GM19395 (cell line): ENCODE measurements around the gene BCL11A.

ENCODE experiments used
- ATAC-seq: cut with Tn5 transposase; IDR thresholded peaks from one replicate; pipeline ENCODE4 v1.9.1; 2021; ENCODE audit warnings: mild to moderate bottlenecking, moderate library complexity; ENCODE audit not compliant: unreplicated experiment

The BCL11A gene

GRCh38 chr2:60528281-60529020, 25.0 kb downstream of the BCL11A start:
- ATAC-seq, result no peak

GRCh38 chr2:60527762-60528161, 25.7 kb downstream of the BCL11A start:
- no peak for ATAC-seq

- no peak for ATAC-seq
Observed at GRCh38 chr2:60526623-60527022, 26.8 kb downstream of the BCL11A start.

GRCh38 chr2:60525899-60526298, 27.6 kb downstream of the BCL11A start:
- ATAC-seq, result no peak

GRCh38 chr2:60524874-60525273, 28.6 kb downstream of the BCL11A start:
- ATAC-seq, result no peak

- ATAC-seq, result no peak
Observed at GRCh38 chr2:60523963-60524362, 29.5 kb downstream of the BCL11A start.

- ATAC-seq, result no peak
Observed at GRCh38 chr2:60522462-60522861, 31.0 kb downstream of the BCL11A start.

- ATAC-seq, result no peak
Observed at GRCh38 chr2:60521626-60522025, 31.8 kb downstream of the BCL11A start.

GRCh38 chr2:60520917-60521539, 32.4 kb downstream of the BCL11A start:
- ATAC-seq, result no peak

GRCh38 chr2:60520151-60520876, 33.1 kb downstream of the BCL11A start:
- ATAC-seq, result no peak

- ATAC-seq, result no peak
Observed at GRCh38 chr2:60519231-60519863, 34.1 kb downstream of the BCL11A start.

- no peak for ATAC-seq
Observed at GRCh38 chr2:60518567-60518966, 34.9 kb downstream of the BCL11A start.

- ATAC-seq, result no peak
Observed at GRCh38 chr2:60517446-60517845, 36.0 kb downstream of the BCL11A start.

- ATAC-seq, result no peak
Observed at GRCh38 chr2:60516826-60517225, 36.6 kb downstream of the BCL11A start.

- no peak for ATAC-seq
Observed at GRCh38 chr2:60516383-60516811, 37.1 kb downstream of the BCL11A start.

- peak; percentile 91 for ATAC-seq
Observed at GRCh38 chr2:60515721-60516226, 37.7 kb downstream of the BCL11A start.

- ATAC-seq, result no peak
Observed at GRCh38 chr2:60513996-60514395, 39.5 kb downstream of the BCL11A start.

GRCh38 chr2:60513191-60513590, 40.3 kb downstream of the BCL11A start:
- ATAC-seq, result no peak

GRCh38 chr2:60512641-60513040, 40.8 kb downstream of the BCL11A start:
- ATAC-seq, result no peak

- no peak for ATAC-seq
Observed at GRCh38 chr2:60512062-60512622, 41.3 kb downstream of the BCL11A start.

- ATAC-seq, result no peak
Observed at GRCh38 chr2:60510713-60511112, 42.7 kb downstream of the BCL11A start.
